ENCODE results near the gene VBP1. TPM values are rescaled to one million over a fixed set of nuclear protein-coding genes. Genes with fewer than 3 reads are reported as not detected.

The VBP1 gene
- total RNA-seq, 1 experiment from 2014 or later, result 126 TPM

DNA sequence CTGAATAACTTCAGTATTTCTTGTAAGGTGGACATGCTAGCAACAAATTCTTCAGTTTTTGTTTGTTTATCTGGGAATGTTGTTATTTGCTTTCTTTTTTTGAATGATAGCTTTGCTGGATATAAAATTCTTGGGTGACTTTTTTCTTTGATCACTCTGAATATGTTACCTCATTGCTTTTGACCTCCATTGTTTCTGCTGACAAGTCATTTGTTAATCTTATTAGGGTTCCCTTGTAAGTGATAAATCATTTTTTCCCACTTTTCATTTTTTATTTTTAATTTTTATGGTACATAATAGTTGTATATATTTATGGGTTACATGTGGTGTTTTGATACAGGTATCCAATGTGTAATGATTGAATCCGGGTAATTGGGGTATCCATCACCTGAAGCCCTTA is 54.7 kb downstream of the VBP1 start:
- CTCF ChIA-PET, result no interaction called here
- Histone ChIP-seq H3K27me3 (ENCODE audit: control insufficient read depth, insufficient read depth, low read length) (no peaks in the 10 kb centered on the region), H3K9me3 (ENCODE audit: control insufficient read depth, insufficient read depth, low read depth, low read length) (no peaks in the 10 kb centered on the region; the same call in 1 of the 2 replicates), H3K4me1 (ENCODE audit: control insufficient read depth, insufficient read depth, low read length) (no peaks in the 10 kb centered on the region), H3K4me3 (ENCODE audit: low read depth in 2 of 2, low read length in 2 of 2) (no peak overlapping the region), H3K36me3 (ENCODE audit: control insufficient read depth, insufficient read depth, low read length) (no peaks in the 10 kb centered on the region), H3K27ac (ENCODE audit: low read length) (no peak overlapping the region)
- BruUV-seq (replicated peaks), result no TSS peak
- intact Hi-C loops (cut with micrococcal nuclease; ENCODE audit: unreplicated experiment), result no loop called here
- ATAC-seq (no peak), DNase-seq (ENCODE audit: low read depth, low spot score) (no peak)
- POLR2A ChIA-PET, result no interaction called here
- in situ Hi-C loops (cut with HindIII; ENCODE audit: low pct_unique_long_range_greater_than_20kb, low sequenced_read_pairs), result no loop called here
- no peak for TF ChIP-seq SIN3A (IDR thresholded peaks at IDR 0.05; ENCODE audit: borderline replicate concordance, insufficient read depth, low read depth, low read length)
- TF ChIP-seq, protein P1, sequence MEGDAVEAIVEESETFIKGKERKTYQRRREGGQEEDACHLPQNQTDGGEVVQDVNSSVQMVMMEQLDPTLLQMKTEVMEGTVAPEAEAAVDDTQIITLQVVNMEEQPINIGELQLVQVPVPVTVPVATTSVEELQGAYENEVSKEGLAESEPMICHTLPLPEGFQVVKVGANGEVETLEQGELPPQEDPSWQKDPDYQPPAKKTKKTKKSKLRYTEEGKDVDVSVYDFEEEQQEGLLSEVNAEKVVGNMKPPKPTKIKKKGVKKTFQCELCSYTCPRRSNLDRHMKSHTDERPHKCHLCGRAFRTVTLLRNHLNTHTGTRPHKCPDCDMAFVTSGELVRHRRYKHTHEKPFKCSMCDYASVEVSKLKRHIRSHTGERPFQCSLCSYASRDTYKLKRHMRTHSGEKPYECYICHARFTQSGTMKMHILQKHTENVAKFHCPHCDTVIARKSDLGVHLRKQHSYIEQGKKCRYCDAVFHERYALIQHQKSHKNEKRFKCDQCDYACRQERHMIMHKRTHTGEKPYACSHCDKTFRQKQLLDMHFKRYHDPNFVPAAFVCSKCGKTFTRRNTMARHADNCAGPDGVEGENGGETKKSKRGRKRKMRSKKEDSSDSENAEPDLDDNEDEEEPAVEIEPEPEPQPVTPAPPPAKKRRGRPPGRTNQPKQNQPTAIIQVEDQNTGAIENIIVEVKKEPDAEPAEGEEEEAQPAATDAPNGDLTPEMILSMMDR (IDR thresholded peaks at IDR 0.05), result no peak
- TF ChIP-seq, protein P2, sequence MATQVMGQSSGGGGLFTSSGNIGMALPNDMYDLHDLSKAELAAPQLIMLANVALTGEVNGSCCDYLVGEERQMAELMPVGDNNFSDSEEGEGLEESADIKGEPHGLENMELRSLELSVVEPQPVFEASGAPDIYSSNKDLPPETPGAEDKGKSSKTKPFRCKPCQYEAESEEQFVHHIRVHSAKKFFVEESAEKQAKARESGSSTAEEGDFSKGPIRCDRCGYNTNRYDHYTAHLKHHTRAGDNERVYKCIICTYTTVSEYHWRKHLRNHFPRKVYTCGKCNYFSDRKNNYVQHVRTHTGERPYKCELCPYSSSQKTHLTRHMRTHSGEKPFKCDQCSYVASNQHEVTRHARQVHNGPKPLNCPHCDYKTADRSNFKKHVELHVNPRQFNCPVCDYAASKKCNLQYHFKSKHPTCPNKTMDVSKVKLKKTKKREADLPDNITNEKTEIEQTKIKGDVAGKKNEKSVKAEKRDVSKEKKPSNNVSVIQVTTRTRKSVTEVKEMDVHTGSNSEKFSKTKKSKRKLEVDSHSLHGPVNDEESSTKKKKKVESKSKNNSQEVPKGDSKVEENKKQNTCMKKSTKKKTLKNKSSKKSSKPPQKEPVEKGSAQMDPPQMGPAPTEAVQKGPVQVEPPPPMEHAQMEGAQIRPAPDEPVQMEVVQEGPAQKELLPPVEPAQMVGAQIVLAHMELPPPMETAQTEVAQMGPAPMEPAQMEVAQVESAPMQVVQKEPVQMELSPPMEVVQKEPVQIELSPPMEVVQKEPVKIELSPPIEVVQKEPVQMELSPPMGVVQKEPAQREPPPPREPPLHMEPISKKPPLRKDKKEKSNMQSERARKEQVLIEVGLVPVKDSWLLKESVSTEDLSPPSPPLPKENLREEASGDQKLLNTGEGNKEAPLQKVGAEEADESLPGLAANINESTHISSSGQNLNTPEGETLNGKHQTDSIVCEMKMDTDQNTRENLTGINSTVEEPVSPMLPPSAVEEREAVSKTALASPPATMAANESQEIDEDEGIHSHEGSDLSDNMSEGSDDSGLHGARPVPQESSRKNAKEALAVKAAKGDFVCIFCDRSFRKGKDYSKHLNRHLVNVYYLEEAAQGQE (IDR thresholded peaks at IDR 0.05; ENCODE audit: insufficient read depth in 1 of 2, low read depth in 2 of 2, low read length in 1 of 2), result no peak
- no peak for TF ChIP-seq POLR2AphosphoS5 (IDR thresholded peaks at IDR 0.05; ENCODE audit: low read depth, low read length)
- TF ChIP-seq TCF7L2 (IDR thresholded peaks at IDR 0.05; ENCODE audit: low read depth, low read length), result no peak

DNA sequence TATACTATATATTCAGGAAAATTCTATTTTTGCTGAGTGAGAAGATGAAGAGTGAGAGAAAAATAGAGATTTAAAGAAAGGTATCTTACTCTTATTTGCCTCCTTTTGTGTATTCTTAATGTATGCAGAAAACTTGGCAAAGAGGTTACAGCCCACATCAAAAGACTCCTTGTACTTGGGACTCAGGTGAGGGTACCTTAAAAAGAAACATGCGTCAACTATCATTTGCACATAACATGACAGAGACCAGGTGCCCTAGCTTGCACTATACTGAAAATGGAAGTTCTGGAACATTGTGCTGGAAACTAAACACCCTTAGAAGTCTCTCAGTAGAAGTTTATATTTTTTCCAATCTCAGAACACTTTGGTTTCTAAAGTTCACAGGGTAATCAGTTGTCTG is 63.6 kb downstream of the VBP1 start:
- no peak overlapping the region for H3K4me3 ChIP-seq (ENCODE audit: low read depth in 2 of 2, low read length in 2 of 2)
- in situ Hi-C loops (cut with HindIII; ENCODE audit: low pct_unique_long_range_greater_than_20kb, low sequenced_read_pairs), result no loop called here
- no peaks in the 10 kb centered on the region for H3K36me3 ChIP-seq (ENCODE audit: control insufficient read depth, insufficient read depth, low read length)
- H3K27ac ChIP-seq (ENCODE audit: low read length), result no peak overlapping the region
- no TSS peak for BruUV-seq (replicated peaks)
- H3K4me1 ChIP-seq (ENCODE audit: control insufficient read depth, insufficient read depth, low read length), result no peaks in the 10 kb centered on the region
- ATAC-seq, result no peak
- no peak for DNase-seq (ENCODE audit: low read depth, low spot score)
- intact Hi-C loops (cut with micrococcal nuclease; ENCODE audit: unreplicated experiment), result no loop called here
- ChIA-PET POLR2A (no interaction called here), CTCF (no interaction called here)
- no peaks in the 10 kb centered on the region for H3K9me3 ChIP-seq (ENCODE audit: control insufficient read depth, insufficient read depth, low read depth, low read length)
- H3K27me3 ChIP-seq (ENCODE audit: control insufficient read depth, insufficient read depth, low read length), result 0 out of 2 replicates have a peak, but pooled peaks cover 2% of the 10 kb centered on the region
- TF ChIP-seq, protein P1 (IDR thresholded peaks at IDR 0.05), result no peak
- TF ChIP-seq POLR2AphosphoS5 (IDR thresholded peaks at IDR 0.05; ENCODE audit: low read depth, low read length) (no peak), TCF7L2 (IDR thresholded peaks at IDR 0.05; ENCODE audit: low read depth, low read length) (no peak), SIN3A (IDR thresholded peaks at IDR 0.05; ENCODE audit: borderline replicate concordance, insufficient read depth, low read depth, low read length) (no peak)
- TF ChIP-seq, protein P2 (IDR thresholded peaks at IDR 0.05; ENCODE audit: insufficient read depth in 1 of 2, low read depth in 2 of 2, low read length in 1 of 2), result no peak

Other genes with a start within 250 kb of the VBP1 start
- gene F8, start 193.7 kb upstream of the VBP1 start, total RNA-seq (2021; ENCODE audit: unreplicated experiment), result 12.4 TPM
- gene FUNDC2, start 189.6 kb upstream of the VBP1 start, total RNA-seq (2021; ENCODE audit: unreplicated experiment), result 68.8 TPM
- gene CMC4, start 145.3 kb upstream of the VBP1 start, total RNA-seq (2021; ENCODE audit: unreplicated experiment), result 13.0 TPM
- gene MTCP1, start 145.3 kb upstream of the VBP1 start, total RNA-seq (2021; ENCODE audit: unreplicated experiment), result 49.5 TPM
- gene BRCC3, start 145.0 kb upstream of the VBP1 start, total RNA-seq (2021; ENCODE audit: unreplicated experiment), result 37.4 TPM
- gene RAB39B, start 48.0 kb downstream of the VBP1 start, total RNA-seq (2021; ENCODE audit: unreplicated experiment), result 2.0 TPM
- gene CLIC2, start 118.2 kb downstream of the VBP1 start, total RNA-seq (2021; ENCODE audit: unreplicated experiment), result 0.80 TPM
- gene F8A2, start 165.6 kb downstream of the VBP1 start, total RNA-seq (2021; ENCODE audit: unreplicated experiment), result not detected
- gene F8A3, start 242.2 kb downstream of the VBP1 start, total RNA-seq (2021; ENCODE audit: unreplicated experiment), result 0.54 TPM

All from Panc1 (cell line).